K562 (cell line): Measurements from ENCODE around the gene ZBTB16. TPM values are rescaled to one million over a fixed set of nuclear protein-coding genes. Genes with fewer than 3 reads are reported as not detected.

Source experiments
- ATAC-seq: fragments of 200-7000 bp; cut with Tn5 transposase; 3 replicates; pipeline ENCODE4 v1.9.1; 2020; ENCODE audit warnings: moderate library complexity
- BruUV-seq: library from RNA; stranded (reverse); fragments of 400-500 nt; replicated peaks from 2 replicates; lab custom pipeline; 2021; lab: Mats Ljungman, UMichigan
- CTCF ChIA-PET: fragments of 300-600 bp; formaldehyde crosslinking; extraction: SDS; loops from one replicate; lab custom pipeline; 2021; ENCODE audit warnings: low intra/inter-chr PET ratio; lab: Yijun Ruan, JAX
- POLR2A ChIA-PET: fragments of 300-600, 350-650 bp; sonication (Branson Sonifier 250); formaldehyde crosslinking; extraction: SDS; loops from one replicate; lab custom pipeline; 2021; ENCODE audit warnings: antibody characterized with exemption, inconsistent platforms; lab: Yijun Ruan, JAX
- DNase-seq, 4 experiments: peaks; one replicate each; pipeline versions ENCODE4 v3.0.0 to v3.0.0-alpha.2; 2011 to 2018; ENCODE audit warnings: low spot score in 3 of 4, mixed read lengths in 3 of 4; ENCODE audit errors: extremely low read depth in 1 of 4
- FAIRE-seq: peaks from 2 replicates; lab custom pipeline; 2011; peaks lifted over from hg19 to GRCh38; lab: Jason Lieb, UNC
- H2AFZ ChIP-seq: 2 replicates; pipeline ENCODE4 v1.6.0; 2011; ENCODE audit warnings: low read depth, low read length, control low read depth, inconsistent platforms
- H3K27ac ChIP-seq: fragments of 200-600 bp; 3 replicates; pipeline ENCODE4 v1.8.0; 2011; ENCODE audit warnings: low read depth, mild to moderate bottlenecking, control low read depth, inconsistent platforms, low read length, moderate library complexity, mixed read lengths; ENCODE audit errors: extremely low read depth
- H3K27me3 ChIP-seq, 2 experiments: fragments of 300-600 bp in 1 of 2; 2 replicates in 1 of 2; 3 replicates in 1 of 2; pipeline versions ENCODE4 v1.6.0 to v1.8.0; 2011; ENCODE audit warnings: inconsistent platforms in 2 of 2, low read length in 2 of 2, mild to moderate bottlenecking in 1 of 2, mixed read lengths in 1 of 2, moderate library complexity in 1 of 2; ENCODE audit not compliant: control insufficient read depth in 2 of 2, insufficient read depth in 2 of 2
- H3K36me3 ChIP-seq: fragments of 300-600 bp; 3 replicates; pipeline ENCODE4 v1.8.0; 2011; ENCODE audit warnings: mild to moderate bottlenecking, low read length, inconsistent platforms; ENCODE audit not compliant: control insufficient read depth, insufficient read depth
- H3K4me1 ChIP-seq, 2 experiments: fragments of 200-600 bp in 1 of 2; replicated peaks in 1 of 2; 2 replicates in 1 of 2; 3 replicates in 1 of 2; pipeline versions ENCODE4 v1.5.1 to v1.8.0; 2011; ENCODE audit warnings: inconsistent platforms in 2 of 2, low read length in 2 of 2, mild to moderate bottlenecking in 1 of 2, mixed read lengths in 1 of 2, moderate library complexity in 1 of 2; ENCODE audit not compliant: control insufficient read depth in 2 of 2, insufficient read depth in 2 of 2
- H3K4me2 ChIP-seq: 2 replicates; pipeline ENCODE4 v1.6.1; 2011; ENCODE audit warnings: low read length, control low read depth, inconsistent platforms, mixed read lengths; ENCODE audit not compliant: insufficient read depth
- H3K4me3 ChIP-seq: fragments of 200-600 bp; sonication (generic), shearing (Covaris generic); 2 replicates; pipeline ENCODE4 v1.5.1; 2016; ENCODE audit warnings: control low read depth, inconsistent platforms
- H3K79me2 ChIP-seq: fragments of 200-600 bp; 3 replicates; pipeline ENCODE4 v1.8.0; 2011; ENCODE audit warnings: low read length, inconsistent platforms; ENCODE audit not compliant: control insufficient read depth, insufficient read depth
- H3K9ac ChIP-seq, 2 experiments: 2 replicates each; pipeline versions ENCODE4 v1.6.0 to v1.6.1; 2011; ENCODE audit warnings: low read depth in 2 of 2, low read length in 2 of 2, control low read depth in 1 of 2, inconsistent platforms in 1 of 2, mild to moderate bottlenecking in 1 of 2, mixed read lengths in 1 of 2; ENCODE audit not compliant: insufficient read depth in 1 of 2
- H3K9me1 ChIP-seq: one replicate; pipeline ENCODE4 v1.6.0; 2011; ENCODE audit warnings: inconsistent platforms, mild to moderate bottlenecking, low read length, moderate library complexity; ENCODE audit not compliant: control insufficient read depth, insufficient read depth
- H3K9me3 ChIP-seq: replicated peaks from 2 replicates; pipeline ENCODE4 v1.5.1; 2011; ENCODE audit warnings: low read depth, low read length, inconsistent platforms; ENCODE audit not compliant: control insufficient read depth, insufficient read depth
- H4K20me1 ChIP-seq: replicated peaks from 2 replicates; pipeline ENCODE4 v1.6.1; 2011; ENCODE audit warnings: low read length, inconsistent platforms, mixed read lengths; ENCODE audit not compliant: control insufficient read depth, insufficient read depth
- EZH2 ChIP-seq: IDR thresholded peaks from 2 replicates; pipeline ENCODE4 v1.6.1; 2012; ENCODE audit warnings: low read depth, mild to moderate bottlenecking, inconsistent platforms, low read length, borderline replicate concordance
- FOXP1 ChIP-seq: sonication (generic); formaldehyde crosslinking; IDR thresholded peaks from 2 replicates; pipeline ENCODE4 v1.8.0; 2022; ENCODE audit warnings: mild to moderate bottlenecking, missing genetic modification reagents
- MAZ ChIP-seq, 2 experiments: fragments of 450-650 bp in 1 of 2; sonication (generic) in 1 of 2; formaldehyde crosslinking; IDR thresholded peaks in 1 of 2; conservative IDR thresholded peaks in 1 of 2; 2 replicates each; pipeline versions ENCODE4 v1.4.0 to v1.5.0; 2020; ENCODE audit warnings: mild to moderate bottlenecking in 1 of 2, missing genetic modification reagents in 1 of 2
- RBM14 ChIP-seq: fragments of 200-400 bp; formaldehyde crosslinking; IDR thresholded peaks from 2 replicates; pipeline ENCODE4 v1.6.1; 2018; ENCODE audit warnings: low read depth, mild to moderate bottlenecking, low read length, moderate library complexity, borderline replicate concordance; ENCODE audit not compliant: insufficient read depth
- REST ChIP-seq, 2 experiments: fragments of 450-650 bp; formaldehyde crosslinking in 1 of 2; IDR thresholded peaks; 2 replicates each; pipeline versions ENCODE4 v1.4.0 to v1.6.1; 2014 to 2020; ENCODE audit warnings: mild to moderate bottlenecking in 2 of 2, borderline replicate concordance in 1 of 2, low read depth in 1 of 2
- USF1 ChIP-seq: sonication (generic); formaldehyde crosslinking; IDR thresholded peaks from 2 replicates; pipeline ENCODE4 v1.9.0; 2022; ENCODE audit warnings: mild to moderate bottlenecking, missing genetic modification reagents
- ZBTB7A ChIP-seq: IDR thresholded peaks from 2 replicates; pipeline ENCODE4 v1.6.1; 2011; ENCODE audit warnings: low read depth, mild to moderate bottlenecking, low read length, moderate library complexity, borderline replicate concordance; ENCODE audit not compliant: control insufficient read depth
- WGBS: fragments of 100-300 bp; shearing (Covaris generic); methylation state at CpG from one replicate; pipeline ENCODE4 v1.1.6; 2016; ENCODE audit warnings: low coverage, mixed read lengths; ENCODE audit not compliant: insufficient coverage; ENCODE audit errors: missing lambda C conversion rate; 5-methylcytosine and 5-hydroxymethylcytosine counted together
- in situ Hi-C: fragments of 300-500 bp; cut with MboI; formaldehyde crosslinking; loops from 4 replicates; pipeline ENCODE4 v1.15.0; 2018; ENCODE audit warnings: inconsistent platforms, mixed read lengths
- intact Hi-C: fragments of 100-400 bp; cut with micrococcal nuclease; formaldehyde crosslinking; loops from 2 replicates; pipeline ENCODE4 v1.14.2; 2022
- polyA plus RNA-seq, 8 experiments: library from polyadenylated mRNA; depleted of rRNA in 4 of 8; stranded (reverse) in 5 of 8; unstranded in 3 of 8; fragments of >200 nt; fragmentation: Nextera tagmentation in 2 of 8; fragmentation: Illumina TruSeq in 1 of 8; extraction: Ambion mirVana in 2 of 8; extraction: Trizol in 1 of 8; gene quantifications; 2 replicates each; pipeline versions ENCODE4 v1.2.1 to v1.2.3, GENCODE V29; 2011 to 2014; ENCODE audit warnings: inconsistent platforms in 1 of 8, missing spikeins in 1 of 8
- total RNA-seq, 7 experiments: library from RNA; depleted of rRNA in 6 of 7; stranded (reverse); fragments of >200 nt in 6 of 7; fragmentation: Illumina TruSeq in 2 of 7; extraction: Trizol in 2 of 7; gene quantifications; 2 replicates each; pipeline versions ENCODE4 v1.2.1 to v1.2.3, GENCODE V29; 2011 to 2021; ENCODE audit warnings: low replicate concordance in 1 of 7

Gene ZBTB16
- total and polyA plus RNA-seq, 9 of the 15 experiments (the other 6 are each of a cell fraction or from before 2014, with no cell fraction given): 0.06 to 0.40 (median 0.24) TPM; not detected in 4

- 0 out of 2 replicates have a peak, but pooled peaks have one; percentile 31 for TF ChIP-seq ZBTB7A
- TF ChIP-seq RBM14: no peak
- 0 out of 2 replicates have a peak, but pooled peaks have one; percentile 90 for TF ChIP-seq EZH2
- 0 out of 4 replicates have a peak, but pooled peaks of 1 of the 2 experiments have one; percentile 30 for TF ChIP-seq MAZ (CRISPR knock-in tag; conservative IDR thresholded peaks at IDR 0.05 in 1 of 2, IDR thresholded peaks at IDR 0.05 in 1 of 2)
- TF ChIP-seq FOXP1 (CRISPR knock-in tag): 0 out of 2 replicates have a peak, but pooled peaks have one; percentile 30
- TF ChIP-seq, all 486 proteins: peak for 8
These were observed 1.0 kb downstream of the ZBTB16 start (continued) for GRCh38 chr11:114060392-114061047.

- Histone ChIP-seq H3K36me3 (no peaks in the 10 kb centered on the region), H2AFZ (peak overlapping the region; percentile 21; the same call in 1 of the 2 replicates), H3K4me1 (peaks cover 0 to 24% of the 10 kb centered on the region in 2 experiments; a peak in 3 of 5 replicates), H4K20me1 (peaks cover 9% of the 10 kb centered on the region; the same call in 1 of the 2 replicates), H3K9me1 (no peaks in the 10 kb centered on the region), H3K9ac (peak overlapping the region in 1 of 2 experiments; percentile 52; a peak in 1 of 4 replicates), H3K4me3 (no peak overlapping the region), H3K27me3 (peaks cover 64 to 83% of the 10 kb centered on the region in 2 experiments), H3K79me2 (no peaks in the 10 kb centered on the region), H3K4me2 (peak overlapping the region; percentile 5; the same call in 1 of the 2 replicates), H3K9me3 (no peaks in the 10 kb centered on the region), H3K27ac (no peak overlapping the region)
- CTCF ChIA-PET: no interaction called here
- 0 out of 4 replicates have a peak, but pooled peaks of 1 of the 2 experiments have one; percentile 7 for TF ChIP-seq MAZ (CRISPR knock-in tag; conservative IDR thresholded peaks at IDR 0.05 in 1 of 2, IDR thresholded peaks at IDR 0.05 in 1 of 2)
- no peak for TF ChIP-seq USF1 (CRISPR knock-in tag)
- TF ChIP-seq REST (IDR thresholded peaks at IDR 0.05; ENCODE audit: borderline replicate concordance): peak; percentile 17; the same call in 1 of the 2 replicates
- TF ChIP-seq REST (CRISPR knock-in tag; IDR thresholded peaks at IDR 0.05; ENCODE audit: low read depth): no peak
- 1% methylated on average over 38 of the region's 45 CpGs for WGBS
- ATAC-seq (peak; percentile 40), DNase-seq (peak in 2 of 4 experiments; percentile 33 to 45), FAIRE-seq (peak; percentile 23)
- no TSS peak for BruUV-seq
- in situ Hi-C loops (no loop called here), intact Hi-C loops (no loop called here)
- POLR2A ChIA-PET: no interaction called here
These were observed 1.7 kb downstream of the ZBTB16 start for GRCh38 chr11:114061048-114061680.
